Measurements from ENCODE around the gene GPR65. TPM values are rescaled to one million over a fixed set of nuclear protein-coding genes. Genes with fewer than 3 reads are reported as not detected.
"Not testable (repeated sequence)": the region's sequence is repeated elsewhere in the genome, so short reads cannot be mapped to it uniquely, and the experiment has no call there.

GPR65 gene
- total and polyA plus RNA-seq, 9 of the 15 experiments (the other 6 are each of a cell fraction or from before 2014, with no cell fraction given): 0.03 to 0.11 (median 0.04) TPM; not detected in 6

DNA sequence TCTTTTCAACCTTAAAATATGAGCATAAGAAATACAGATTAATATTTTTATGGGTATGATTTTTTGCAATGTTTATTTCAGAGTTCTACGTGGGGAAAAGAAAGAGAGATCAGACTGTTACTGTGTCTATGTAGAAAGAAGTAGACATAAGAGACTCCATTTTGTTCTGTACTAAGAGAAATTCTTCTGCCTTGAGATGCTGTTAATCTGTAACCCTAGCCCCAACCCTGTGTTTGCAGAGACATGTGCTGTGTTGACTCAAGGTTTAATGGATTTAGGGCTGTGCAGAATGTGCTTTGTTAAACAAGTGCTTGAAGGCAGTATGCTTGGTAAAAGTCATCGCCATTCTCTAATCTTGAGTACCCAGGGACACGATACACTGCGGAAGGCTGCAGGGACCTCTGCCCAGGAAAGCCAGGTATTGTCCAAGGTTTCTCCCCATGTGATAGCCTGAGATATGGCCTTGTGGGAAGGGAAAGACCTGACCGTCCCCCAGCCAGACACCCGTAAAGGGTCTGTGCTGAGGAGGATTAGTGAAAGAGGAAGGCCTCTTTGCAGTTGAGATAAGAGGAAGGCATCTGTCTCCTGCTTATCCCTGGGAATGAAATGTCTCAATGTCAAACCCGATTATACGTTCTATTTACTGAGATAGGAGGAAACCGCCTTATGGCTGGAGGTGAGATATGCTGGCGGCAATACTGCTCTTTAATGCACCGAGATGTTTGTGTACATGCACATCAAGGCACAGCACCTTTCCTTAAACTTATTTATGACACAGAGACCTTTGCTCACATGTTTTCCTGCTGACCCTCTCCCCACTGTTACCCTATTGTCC is 19.5 kb downstream of the GPR65 start (continued):
- peak; percentile 80 for TF ChIP-seq PML (IDR thresholded peaks at IDR 0.05; ENCODE audit: low read length)
- TF ChIP-seq ETV5 (CRISPR knock-in tag; IDR thresholded peaks at IDR 0.05; ENCODE audit: low read depth): peak; percentile 54; the same call in 1 of the 2 replicates
- TF ChIP-seq, protein P1, sequence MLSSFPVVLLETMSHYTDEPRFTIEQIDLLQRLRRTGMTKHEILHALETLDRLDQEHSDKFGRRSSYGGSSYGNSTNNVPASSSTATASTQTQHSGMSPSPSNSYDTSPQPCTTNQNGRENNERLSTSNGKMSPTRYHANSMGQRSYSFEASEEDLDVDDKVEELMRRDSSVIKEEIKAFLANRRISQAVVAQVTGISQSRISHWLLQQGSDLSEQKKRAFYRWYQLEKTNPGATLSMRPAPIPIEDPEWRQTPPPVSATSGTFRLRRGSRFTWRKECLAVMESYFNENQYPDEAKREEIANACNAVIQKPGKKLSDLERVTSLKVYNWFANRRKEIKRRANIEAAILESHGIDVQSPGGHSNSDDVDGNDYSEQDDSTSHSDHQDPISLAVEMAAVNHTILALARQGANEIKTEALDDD (IDR thresholded peaks at IDR 0.05): peak; percentile 84
- TF ChIP-seq HDAC1 (IDR thresholded peaks at IDR 0.05): 0 out of 4 replicates have a peak, but pooled peaks of 1 of the 2 experiments have one; percentile 59
- peak; percentile 64; the same call in 1 of the 2 replicates for TF ChIP-seq ZNF197 (CRISPR knock-in tag; IDR thresholded peaks at IDR 0.05; ENCODE audit: low read depth)
- TF ChIP-seq, protein P2, sequence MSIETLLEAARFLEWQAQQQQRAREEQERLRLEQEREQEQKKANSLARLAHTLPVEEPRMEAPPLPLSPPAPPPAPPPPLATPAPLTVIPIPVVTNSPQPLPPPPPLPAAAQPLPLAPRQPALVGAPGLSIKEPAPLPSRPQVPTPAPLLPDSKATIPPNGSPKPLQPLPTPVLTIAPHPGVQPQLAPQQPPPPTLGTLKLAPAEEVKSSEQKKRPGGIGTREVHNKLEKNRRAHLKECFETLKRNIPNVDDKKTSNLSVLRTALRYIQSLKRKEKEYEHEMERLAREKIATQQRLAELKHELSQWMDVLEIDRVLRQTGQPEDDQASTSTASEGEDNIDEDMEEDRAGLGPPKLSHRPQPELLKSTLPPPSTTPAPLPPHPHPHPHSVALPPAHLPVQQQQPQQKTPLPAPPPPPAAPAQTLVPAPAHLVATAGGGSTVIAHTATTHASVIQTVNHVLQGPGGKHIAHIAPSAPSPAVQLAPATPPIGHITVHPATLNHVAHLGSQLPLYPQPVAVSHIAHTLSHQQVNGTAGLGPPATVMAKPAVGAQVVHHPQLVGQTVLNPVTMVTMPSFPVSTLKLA (conservative IDR thresholded peaks at IDR 0.05): peak; percentile 37 to 52; a peak in 3 of 4 replicates
- TF ChIP-seq POLR2AphosphoS5 (IDR thresholded peaks at IDR 0.05; ENCODE audit: control insufficient read depth, insufficient read depth, low read depth, low read length): peak; percentile 74
- TF ChIP-seq SMARCE1 (IDR thresholded peaks at IDR 0.05): peak; percentile 81
- TF ChIP-seq MEF2D (tag; conservative IDR thresholded peaks at IDR 0.05; ENCODE audit: low read depth): peak; percentile 66; the same call in 1 of the 2 replicates
- peak; percentile 41; the same call in 1 of the 2 replicates for TF ChIP-seq MTA3 (IDR thresholded peaks at IDR 0.05; ENCODE audit: borderline replicate concordance)
- TF ChIP-seq POLR2H (tag; IDR thresholded peaks at IDR 0.05; ENCODE audit: low read depth): peak; percentile 20; the same call in 1 of the 2 replicates
- TF ChIP-seq ZNF23 (CRISPR knock-in tag; IDR thresholded peaks at IDR 0.05): peak; percentile 45; the same call in 1 of the 2 replicates
- TF ChIP-seq, protein P3, sequence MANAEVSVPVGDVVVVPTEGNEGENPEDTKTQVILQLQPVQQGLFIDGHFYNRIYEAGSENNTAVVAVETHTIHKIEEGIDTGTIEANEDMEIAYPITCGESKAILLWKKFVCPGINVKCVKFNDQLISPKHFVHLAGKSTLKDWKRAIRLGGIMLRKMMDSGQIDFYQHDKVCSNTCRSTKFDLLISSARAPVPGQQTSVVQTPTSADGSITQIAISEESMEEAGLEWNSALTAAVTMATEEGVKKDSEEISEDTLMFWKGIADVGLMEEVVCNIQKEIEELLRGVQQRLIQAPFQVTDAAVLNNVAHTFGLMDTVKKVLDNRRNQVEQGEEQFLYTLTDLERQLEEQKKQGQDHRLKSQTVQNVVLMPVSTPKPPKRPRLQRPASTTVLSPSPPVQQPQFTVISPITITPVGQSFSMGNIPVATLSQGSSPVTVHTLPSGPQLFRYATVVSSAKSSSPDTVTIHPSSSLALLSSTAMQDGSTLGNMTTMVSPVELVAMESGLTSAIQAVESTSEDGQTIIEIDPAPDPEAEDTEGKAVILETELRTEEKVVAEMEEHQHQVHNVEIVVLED (CRISPR knock-in tag; IDR thresholded peaks at IDR 0.05): 0 out of 2 replicates have a peak, but pooled peaks have one; percentile 11
- TF ChIP-seq PHTF2 (CRISPR knock-in tag; IDR thresholded peaks at IDR 0.05): 0 out of 2 replicates have a peak, but pooled peaks have one; percentile 39
- peak; percentile 55; the same call in 1 of the 2 replicates for TF ChIP-seq ZNF766 (CRISPR knock-in tag; conservative IDR thresholded peaks at IDR 0.05)
- not testable (repeated sequence) for TF ChIP-seq MYC (IDR thresholded peaks at IDR 0.05; ENCODE audit: low read depth, low read length)
- peak; percentile 67; the same call in 1 of the 2 replicates for TF ChIP-seq MYC (CRISPR knock-in tag; IDR thresholded peaks at IDR 0.05; ENCODE audit: borderline replicate concordance, low read depth)
- TF ChIP-seq, protein P4, sequence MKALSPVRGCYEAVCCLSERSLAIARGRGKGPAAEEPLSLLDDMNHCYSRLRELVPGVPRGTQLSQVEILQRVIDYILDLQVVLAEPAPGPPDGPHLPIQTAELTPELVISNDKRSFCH (CRISPR knock-in tag; IDR thresholded peaks at IDR 0.05): not testable (repeated sequence)
- TF ChIP-seq, protein P4 (tag; IDR thresholded peaks at IDR 0.05): peak; percentile 87; the same call in 1 of the 2 replicates
- peak; percentile 82 to 84 for TF ChIP-seq KDM1A (IDR thresholded peaks at IDR 0.05)
- peak; percentile 81 for TF ChIP-seq CXXC5 (CRISPR knock-in tag; IDR thresholded peaks at IDR 0.05)
- peak; percentile 84 for TF ChIP-seq DPF2 (IDR thresholded peaks at IDR 0.05)
- TF ChIP-seq HDAC3 (IDR thresholded peaks at IDR 0.05; ENCODE audit: borderline replicate concordance, partially characterized antibody): peak; percentile 78

Measured in K562 (cell line).